GM12865 (cell line): ENCODE results near the gene OR51E1.
A peak's percentile ranks its signal among the peaks of the same experiment; 100 is the strongest.

Experiments used
- DNase-seq: peaks from one replicate; pipeline ENCODE4 v3.0.0; 2010; ENCODE audit warnings: low read depth
- H3K4me3 ChIP-seq: 2 replicates; pipeline ENCODE4 v1.5.1; 2011; ENCODE audit warnings: mild to moderate bottlenecking, low read depth, low read length, control low read depth
- CTCF ChIP-seq: IDR thresholded peaks from 2 replicates; pipeline ENCODE4 v1.5.1; 2011; ENCODE audit warnings: low read length, control low read depth, low read depth, inconsistent platforms; ENCODE audit not compliant: insufficient read depth; ENCODE audit errors: missing control alignments

OR51E1 gene

GRCh38 chr11:4684631-4685285, 41.0 kb downstream of the OR51E1 start:
- H3K4me3 ChIP-seq, result no peak overlapping the region
- DNase-seq, result no peak
- TF ChIP-seq CTCF, result no peak

GRCh38 chr11:4695442-4695841, 51.7 kb downstream of the OR51E1 start:
- no peak for DNase-seq
- TF ChIP-seq CTCF, result no peak
- no peak overlapping the region for H3K4me3 ChIP-seq

GRCh38 chr11:4697585-4697984, 53.8 kb downstream of the OR51E1 start, which contains the start of gene OR51E2:
Gene OR51E2 (minus strand): TSS chr11:4697853. CDS start chr11:4682711, 15,142 bp downstream.
- H3K4me3 ChIP-seq, result no peak within 1 kb of the TSS
- no peak for DNase-seq

GRCh38 chr11:4699697-4700435, 56.1 kb downstream of the OR51E1 start:
- TF ChIP-seq CTCF, result no peak
- H3K4me3 ChIP-seq, result no peak overlapping the region
- peak; percentile 74 for DNase-seq

More at GRCh38 chr11:4697585-4697984, 53.8 kb downstream of the OR51E1 start, which contains the start of gene OR51E2:
- TF ChIP-seq CTCF, result no peak

GRCh38 chr11:4700436-4700820, 56.6 kb downstream of the OR51E1 start:
- no peak for TF ChIP-seq CTCF
- H3K4me3 ChIP-seq, result no peak overlapping the region
- DNase-seq, result no peak

GRCh38 chr11:4704054-4704789, 60.4 kb downstream of the OR51E1 start, which contains the start of gene MMP26:
Gene MMP26 (plus strand): TSS chr11:4704784.
- TF ChIP-seq CTCF, result no peak
- DNase-seq, result peak; percentile 36
- H3K4me3 ChIP-seq, result no peak within 1 kb of the TSS
